ENCODE data around the gene UST. TPM values are rescaled to one million over a fixed set of nuclear protein-coding genes. Genes with fewer than 3 reads are reported as not detected.
A peak's percentile ranks its signal among the peaks of the same experiment; 100 is the strongest.

The UST gene
- total RNA-seq, 1 donor from 2014 or later = 33.3 TPM

GRCh38 chr6:149082320-149082719 lies 335.5 kb downstream of the UST start:
- H4K20me1 ChIP-seq (ENCODE audit: low read depth) = no peaks in the 10 kb centered on the region
- DNase-seq (ENCODE audit: low spot score) = peak; percentile 77
- H3K4me1 ChIP-seq = no peaks in the 10 kb centered on the region
- H3K4me2 ChIP-seq = no peak overlapping the region
- Mint-ChIP-seq H3K4me1 (peaks cover 2% of the 10 kb centered on the region), H3K9me3 (no peaks in the 10 kb centered on the region), H3K27me3 (ENCODE audit: insufficient read depth, low read depth) (no peaks in the 10 kb centered on the region), H3K36me3 (peaks cover 2% of the 10 kb centered on the region), H3K27ac (no peak overlapping the region), H3K4me3 (no peak overlapping the region)
- no peak overlapping the region for H3K9ac ChIP-seq
- no peaks in the 10 kb centered on the region for H3K9me3 ChIP-seq (ENCODE audit: low read depth)
- H3K27ac ChIP-seq = no peak overlapping the region
- H3K27me3 ChIP-seq = no peaks in the 10 kb centered on the region
- no peaks in the 10 kb centered on the region for H3K36me3 ChIP-seq
- TF ChIP-seq EZH2 (IDR thresholded peaks at IDR 0.05) (no peak), CTCF (IDR thresholded peaks at IDR 0.05) (peak; percentile 85), EZH2phosphoT487 (IDR thresholded peaks at IDR 0.05) (no peak)
- H3K79me2 ChIP-seq (ENCODE audit: low read depth) = no peaks in the 10 kb centered on the region
- H3F3A ChIP-seq (ENCODE audit: low read depth) = no peaks in the 10 kb centered on the region
- no peak overlapping the region for H3K4me3 ChIP-seq
- no peak overlapping the region for H2AFZ ChIP-seq (replicated peaks)

GRCh38 chr6:149084026-149084425 lies 337.2 kb downstream of the UST start:
- Histone ChIP-seq H3F3A (ENCODE audit: low read depth) (no peaks in the 10 kb centered on the region), H3K36me3 (no peaks in the 10 kb centered on the region), H2AFZ (replicated peaks) (no peak overlapping the region), H3K4me2 (no peak overlapping the region), H3K27ac (no peak overlapping the region), H3K79me2 (ENCODE audit: low read depth) (no peaks in the 10 kb centered on the region), H3K27me3 (no peaks in the 10 kb centered on the region), H3K9ac (no peak overlapping the region), H3K4me3 (no peak overlapping the region), H3K4me1 (no peaks in the 10 kb centered on the region), H4K20me1 (ENCODE audit: low read depth) (no peaks in the 10 kb centered on the region), H3K9me3 (ENCODE audit: low read depth) (no peaks in the 10 kb centered on the region)
- Mint-ChIP-seq H3K4me1 (peaks cover 2% of the 10 kb centered on the region), H3K9me3 (no peaks in the 10 kb centered on the region), H3K36me3 (no peaks in the 10 kb centered on the region), H3K27ac (no peak overlapping the region), H3K27me3 (ENCODE audit: insufficient read depth, low read depth) (no peaks in the 10 kb centered on the region), H3K4me3 (no peak overlapping the region)
- no peak for DNase-seq (ENCODE audit: low spot score)
- TF ChIP-seq CTCF (IDR thresholded peaks at IDR 0.05) (no peak), EZH2phosphoT487 (IDR thresholded peaks at IDR 0.05) (no peak), EZH2 (IDR thresholded peaks at IDR 0.05) (no peak)

DNA sequence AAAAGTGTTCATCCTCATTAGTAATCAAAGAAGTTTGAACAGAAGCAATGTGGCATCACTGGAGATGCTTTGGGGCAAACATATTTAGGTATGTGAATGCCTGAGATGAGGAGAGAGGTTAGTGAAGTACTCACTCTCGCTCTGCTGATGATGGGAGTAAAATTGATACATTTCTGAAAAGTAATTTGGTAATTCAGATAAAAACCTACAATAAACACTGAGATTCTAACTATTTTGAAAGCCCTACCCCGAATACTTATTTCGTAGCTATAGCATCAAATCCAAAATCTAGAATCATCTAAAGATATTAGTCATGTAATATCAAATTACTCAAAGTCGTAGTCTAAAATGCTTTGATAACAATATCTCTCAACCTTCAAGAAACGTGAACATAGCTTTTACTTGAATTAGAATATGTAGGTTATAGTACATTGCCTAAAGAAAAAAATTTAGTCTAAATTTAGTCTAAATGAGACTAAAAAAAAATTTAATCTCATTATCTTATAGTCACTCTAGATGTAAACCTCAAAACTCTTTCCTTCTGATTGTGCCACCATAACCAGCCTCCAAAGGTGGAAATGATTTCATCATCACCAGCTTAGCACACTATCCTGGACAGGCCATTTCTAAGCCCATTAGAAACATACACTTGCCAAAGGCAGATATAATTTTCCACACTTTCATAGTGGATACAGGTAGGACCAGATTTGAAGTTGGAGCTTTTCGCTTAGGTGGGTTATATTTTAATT lies 338.2 kb downstream of the UST start:
- Histone ChIP-seq H3K4me3 (no peak overlapping the region), H3F3A (ENCODE audit: low read depth) (no peaks in the 10 kb centered on the region), H3K27me3 (no peaks in the 10 kb centered on the region), H3K9ac (no peak overlapping the region), H3K79me2 (ENCODE audit: low read depth) (no peaks in the 10 kb centered on the region), H3K4me1 (no peaks in the 10 kb centered on the region), H2AFZ (replicated peaks) (no peak overlapping the region), H4K20me1 (ENCODE audit: low read depth) (no peaks in the 10 kb centered on the region), H3K27ac (no peak overlapping the region), H3K9me3 (ENCODE audit: low read depth) (no peaks in the 10 kb centered on the region), H3K36me3 (no peaks in the 10 kb centered on the region), H3K4me2 (no peak overlapping the region)
- TF ChIP-seq EZH2 (IDR thresholded peaks at IDR 0.05) = no peak
- H3K4me1 Mint-ChIP-seq = peaks cover 2% of the 10 kb centered on the region
- H3K36me3 Mint-ChIP-seq = no peaks in the 10 kb centered on the region
- no peak for DNase-seq (ENCODE audit: low spot score)
- no peak overlapping the region for H3K4me3 Mint-ChIP-seq
- H3K9me3 Mint-ChIP-seq = no peaks in the 10 kb centered on the region
- H3K27me3 Mint-ChIP-seq (ENCODE audit: insufficient read depth, low read depth) = no peaks in the 10 kb centered on the region
- no peak overlapping the region for H3K27ac Mint-ChIP-seq

DNA sequence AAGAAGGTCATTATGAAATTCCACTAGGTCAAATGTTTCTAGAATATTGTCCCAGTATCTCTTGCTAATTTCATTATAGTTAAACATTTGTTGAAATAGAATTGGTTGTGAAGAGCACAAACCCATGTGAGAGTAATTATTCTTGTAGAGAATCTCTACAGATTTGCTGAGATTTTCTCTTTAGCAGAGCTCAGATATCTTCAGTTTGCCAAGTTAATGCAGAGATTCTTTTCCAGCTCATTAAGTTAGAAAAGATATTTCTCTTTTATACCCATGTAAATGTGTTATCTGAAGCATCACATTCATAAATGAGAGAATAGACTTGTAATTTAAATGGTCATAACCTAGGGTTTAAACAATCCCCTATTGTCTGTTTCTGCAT lies 338.7 kb downstream of the UST start:
- Mint-ChIP-seq H3K27ac (no peak overlapping the region), H3K36me3 (no peaks in the 10 kb centered on the region), H3K4me1 (peaks cover 2% of the 10 kb centered on the region), H3K9me3 (no peaks in the 10 kb centered on the region), H3K4me3 (no peak overlapping the region), H3K27me3 (ENCODE audit: insufficient read depth, low read depth) (no peaks in the 10 kb centered on the region)
- DNase-seq (ENCODE audit: low spot score) = no peak
- Histone ChIP-seq H3F3A (ENCODE audit: low read depth) (no peaks in the 10 kb centered on the region), H4K20me1 (ENCODE audit: low read depth) (no peaks in the 10 kb centered on the region), H3K9me3 (ENCODE audit: low read depth) (no peaks in the 10 kb centered on the region), H3K4me1 (no peaks in the 10 kb centered on the region), H3K36me3 (no peaks in the 10 kb centered on the region), H3K4me3 (no peak overlapping the region), H3K27ac (no peak overlapping the region), H2AFZ (replicated peaks) (no peak overlapping the region), H3K79me2 (ENCODE audit: low read depth) (no peaks in the 10 kb centered on the region), H3K4me2 (no peak overlapping the region), H3K27me3 (no peaks in the 10 kb centered on the region), H3K9ac (no peak overlapping the region)
- no peak for TF ChIP-seq CTCF (IDR thresholded peaks at IDR 0.05)
- TF ChIP-seq EZH2 (IDR thresholded peaks at IDR 0.05) = no peak
- no peak for TF ChIP-seq EZH2phosphoT487 (IDR thresholded peaks at IDR 0.05)
